ENCODE data around the gene EHD3. TPM values are rescaled to one million over a fixed set of nuclear protein-coding genes. Genes with fewer than 3 reads are reported as not detected.

The EHD3 gene
- total RNA-seq, 5 donors from 2014 or later (not counting 1 experiment from before 2014, with no cell fraction given), result 2.9 to 4.2 (median 4.0) TPM

DNA sequence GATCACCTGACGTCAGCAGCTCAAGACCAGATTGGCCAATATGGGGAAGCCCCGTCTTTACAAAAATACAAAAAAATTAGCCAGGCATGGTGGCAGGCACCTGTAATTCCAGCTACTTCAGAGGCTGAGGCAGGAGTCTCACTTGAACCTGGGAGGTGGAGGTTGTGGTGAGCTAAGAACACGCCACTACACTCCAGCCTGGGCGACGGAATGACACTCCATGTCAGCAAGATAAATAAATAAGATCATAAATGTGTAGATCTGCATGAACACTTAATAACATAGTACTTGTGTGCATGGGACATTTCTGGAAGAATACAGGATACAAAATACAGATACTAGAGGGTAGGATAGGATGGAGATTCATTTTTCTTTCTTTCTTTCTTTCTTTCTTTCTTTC, 9.1 kb downstream of the EHD3 start:
- Histone ChIP-seq H3K27me3 (replicated peaks in 1 of 2; ENCODE audit: control insufficient read depth in 2 of 2, extremely low read depth in 1 of 2, insufficient read depth in 2 of 2, low read length in 1 of 2) (no peaks in the 10 kb centered on the region), H3K27ac (ENCODE audit: low read length) (no peak overlapping the region), H3K4me1 (ENCODE audit: control insufficient read depth in 1 of 2, extremely low read depth in 1 of 2, insufficient read depth in 2 of 2, low read length in 2 of 2) (no peaks in the 10 kb centered on the region), H3K4me3 (ENCODE audit: control insufficient read depth in 1 of 2, extremely low read depth in 1 of 2, low read length in 1 of 2) (no peak overlapping the region), H3K9me3 (no peaks in the 10 kb centered on the region), H3K36me3 (ENCODE audit: control insufficient read depth in 2 of 2, extremely low read depth in 1 of 2, insufficient read depth in 1 of 2, low read length in 1 of 2) (peaks cover 0 to 3% of the 10 kb centered on the region in 2 donors)
- Mint-ChIP-seq H3K27ac (no peak overlapping the region), H3K4me3 (no peak overlapping the region), H3K36me3 (peaks cover 20% of the 10 kb centered on the region), H3K9me3 (no peaks in the 10 kb centered on the region), H3K4me1 (no peaks in the 10 kb centered on the region), H3K27me3 (no peaks in the 10 kb centered on the region)
- no CpG with 5 or more reads among the region's 5 CpGs for WGBS (ENCODE audit: insufficient coverage)
- POLR2A ChIA-PET, result no interaction called here
- DNase-seq, result no peak
- CTCF ChIA-PET, result no interaction called here
- ATAC-seq (replicated peaks in 1 of 4), result no peak

DNA sequence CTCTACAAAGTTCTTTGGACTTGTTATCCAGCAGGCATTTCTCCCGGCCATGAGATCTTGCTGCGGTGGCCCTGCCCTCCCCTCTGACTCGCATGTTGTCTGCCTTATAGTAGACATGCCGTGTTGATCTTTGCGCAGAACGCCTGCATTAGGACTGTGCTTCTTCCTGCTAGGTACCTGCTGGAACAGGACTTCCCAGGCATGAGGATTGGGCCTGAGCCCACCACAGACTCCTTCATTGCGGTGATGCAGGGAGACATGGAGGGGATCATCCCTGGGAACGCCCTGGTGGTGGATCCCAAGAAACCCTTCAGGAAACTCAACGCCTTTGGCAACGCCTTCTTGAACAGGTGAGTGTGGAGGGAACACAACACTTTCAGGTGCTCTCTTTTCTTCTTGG, 10.1 kb downstream of the EHD3 start:
- Histone ChIP-seq H3K4me3 (ENCODE audit: control insufficient read depth in 1 of 2, extremely low read depth in 1 of 2, low read length in 1 of 2) (no peak overlapping the region), H3K4me1 (ENCODE audit: control insufficient read depth in 1 of 2, extremely low read depth in 1 of 2, insufficient read depth in 2 of 2, low read length in 2 of 2) (no peaks in the 10 kb centered on the region), H3K27me3 (replicated peaks in 1 of 2; ENCODE audit: control insufficient read depth in 2 of 2, extremely low read depth in 1 of 2, insufficient read depth in 2 of 2, low read length in 1 of 2) (no peaks in the 10 kb centered on the region), H3K9me3 (no peaks in the 10 kb centered on the region), H3K36me3 (ENCODE audit: control insufficient read depth in 2 of 2, extremely low read depth in 1 of 2, insufficient read depth in 1 of 2, low read length in 1 of 2) (peaks cover 0 to 4% of the 10 kb centered on the region in 2 donors), H3K27ac (ENCODE audit: low read length) (no peak overlapping the region)
- WGBS (ENCODE audit: insufficient coverage), result 86% methylated on average over 9 of the region's 10 CpGs
- Mint-ChIP-seq H3K27me3 (no peaks in the 10 kb centered on the region), H3K4me1 (no peaks in the 10 kb centered on the region), H3K9me3 (no peaks in the 10 kb centered on the region), H3K4me3 (no peak overlapping the region), H3K27ac (no peak overlapping the region), H3K36me3 (peaks cover 20% of the 10 kb centered on the region)
- POLR2A ChIA-PET, result no interaction called here
- CTCF ChIA-PET, result no interaction called here
- DNase-seq (no peak), ATAC-seq (replicated peaks in 1 of 4) (no peak)

DNA sequence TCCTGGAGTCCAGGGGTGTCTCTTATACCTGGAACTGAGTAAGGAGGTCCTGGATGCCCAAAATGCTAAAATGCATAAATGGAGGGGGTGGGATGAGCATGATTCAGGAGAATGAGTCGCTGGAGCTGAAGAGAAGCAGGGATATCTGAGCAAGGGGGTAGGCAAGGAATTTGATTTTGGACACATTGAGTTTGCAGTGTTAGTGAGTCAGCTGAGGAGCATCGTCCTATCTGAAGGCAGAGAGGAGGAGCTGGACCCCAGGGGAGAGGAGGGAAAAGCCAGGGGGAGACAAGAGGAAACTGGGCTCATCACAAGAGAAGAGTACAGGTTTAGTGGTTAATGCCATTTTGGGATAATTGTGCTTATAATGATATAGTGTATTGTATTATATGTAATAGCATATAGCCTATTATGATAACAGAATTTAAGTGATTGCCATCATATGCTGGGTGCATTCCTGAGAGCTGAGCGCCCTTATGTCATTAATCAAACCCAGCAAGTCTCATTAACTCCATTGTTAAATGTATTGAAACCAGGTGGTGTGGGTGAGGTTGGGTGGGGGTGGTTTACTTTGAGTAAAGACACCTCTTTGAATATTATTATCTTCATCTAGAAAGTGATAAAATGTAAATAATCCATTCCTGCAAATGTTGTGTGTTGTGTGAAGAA, 12.4 kb downstream of the EHD3 start:
- H3K27ac Mint-ChIP-seq, result no peak overlapping the region
- WGBS (ENCODE audit: insufficient coverage), result 82% methylated on average over 2 of the region's 3 CpGs

GRCh38 chr2:31247711-31248110, 13.8 kb downstream of the EHD3 start:
- Mint-ChIP-seq H3K4me1 (peaks cover 0 to 2% (median 0%) of the 10 kb centered on the region in 3 donors), H3K36me3 (peaks cover 23% of the 10 kb centered on the region), H3K4me3 (no peak overlapping the region), H3K27me3 (no peaks in the 10 kb centered on the region), H3K9me3 (no peaks in the 10 kb centered on the region), H3K27ac (no peak overlapping the region)
- Histone ChIP-seq H3K36me3 (ENCODE audit: control insufficient read depth in 2 of 2, extremely low read depth in 1 of 2, insufficient read depth in 1 of 2, low read length in 1 of 2) (peaks cover 0 to 6% of the 10 kb centered on the region in 2 donors), H3K27me3 (replicated peaks in 1 of 2; ENCODE audit: control insufficient read depth in 2 of 2, extremely low read depth in 1 of 2, insufficient read depth in 2 of 2, low read length in 1 of 2) (no peaks in the 10 kb centered on the region), H3K4me3 (ENCODE audit: control insufficient read depth in 1 of 2, extremely low read depth in 1 of 2, low read length in 1 of 2) (no peak overlapping the region), H3K4me1 (ENCODE audit: control insufficient read depth in 1 of 2, extremely low read depth in 1 of 2, insufficient read depth in 2 of 2, low read length in 2 of 2) (no peaks in the 10 kb centered on the region), H3K27ac (ENCODE audit: low read length) (no peak overlapping the region), H3K9me3 (no peaks in the 10 kb centered on the region)
- POLR2A ChIA-PET, result no interaction called here
- ATAC-seq (replicated peaks in 1 of 4) (no peak), DNase-seq (no peak)
- 80% methylated on average over 1 of the region's 5 CpGs for WGBS (ENCODE audit: insufficient coverage)
- CTCF ChIA-PET, result no interaction called here

More for the DNA sequence above, 12.4 kb downstream of the EHD3 start:
- Histone ChIP-seq H3K27ac (ENCODE audit: low read length) (no peak overlapping the region), H3K9me3 (no peaks in the 10 kb centered on the region), H3K27me3 (replicated peaks in 1 of 2; ENCODE audit: control insufficient read depth in 2 of 2, extremely low read depth in 1 of 2, insufficient read depth in 2 of 2, low read length in 1 of 2) (no peaks in the 10 kb centered on the region), H3K36me3 (ENCODE audit: control insufficient read depth in 2 of 2, extremely low read depth in 1 of 2, insufficient read depth in 1 of 2, low read length in 1 of 2) (peaks cover 0 to 6% of the 10 kb centered on the region in 2 donors), H3K4me1 (ENCODE audit: control insufficient read depth in 1 of 2, extremely low read depth in 1 of 2, insufficient read depth in 2 of 2, low read length in 2 of 2) (no peaks in the 10 kb centered on the region), H3K4me3 (ENCODE audit: control insufficient read depth in 1 of 2, extremely low read depth in 1 of 2, low read length in 1 of 2) (no peak overlapping the region)
- no peak for ATAC-seq (replicated peaks in 1 of 4)
- Mint-ChIP-seq H3K27me3 (no peaks in the 10 kb centered on the region), H3K4me1 (no peaks in the 10 kb centered on the region), H3K36me3 (peaks cover 23% of the 10 kb centered on the region), H3K4me3 (no peak overlapping the region), H3K9me3 (no peaks in the 10 kb centered on the region)
- CTCF ChIA-PET, result no interaction called here
- POLR2A ChIA-PET, result no interaction called here
- DNase-seq, result no peak

GRCh38 chr2:31248139-31248538, 14.2 kb downstream of the EHD3 start:
- POLR2A ChIA-PET, result no interaction called here
- H3K27ac ChIP-seq (ENCODE audit: low read length), result no peak overlapping the region
- H3K36me3 ChIP-seq (ENCODE audit: control insufficient read depth in 2 of 2, extremely low read depth in 1 of 2, insufficient read depth in 1 of 2, low read length in 1 of 2), result peaks cover 0 to 6% of the 10 kb centered on the region in 2 donors
- CTCF ChIA-PET, result no interaction called here
- no peaks in the 10 kb centered on the region for H3K9me3 Mint-ChIP-seq
- ATAC-seq (replicated peaks in 1 of 4) (no peak), DNase-seq (no peak)
- H3K27me3 ChIP-seq (replicated peaks in 1 of 2; ENCODE audit: control insufficient read depth in 2 of 2, extremely low read depth in 1 of 2, insufficient read depth in 2 of 2, low read length in 1 of 2), result no peaks in the 10 kb centered on the region
- no peak overlapping the region for H3K4me3 Mint-ChIP-seq
- 75% methylated on average over 2 of the region's 3 CpGs for WGBS (ENCODE audit: insufficient coverage)
- H3K27me3 Mint-ChIP-seq, result no peaks in the 10 kb centered on the region
- H3K27ac Mint-ChIP-seq, result no peak overlapping the region
- peaks cover 24% of the 10 kb centered on the region for H3K36me3 Mint-ChIP-seq
- H3K4me1 Mint-ChIP-seq, result peaks cover 0 to 3% (median 0%) of the 10 kb centered on the region in 3 donors
- no peaks in the 10 kb centered on the region for H3K9me3 ChIP-seq
- no peaks in the 10 kb centered on the region for H3K4me1 ChIP-seq (ENCODE audit: control insufficient read depth in 1 of 2, extremely low read depth in 1 of 2, insufficient read depth in 2 of 2, low read length in 2 of 2)
- H3K4me3 ChIP-seq (ENCODE audit: control insufficient read depth in 1 of 2, extremely low read depth in 1 of 2, low read length in 1 of 2), result no peak overlapping the region

DNA sequence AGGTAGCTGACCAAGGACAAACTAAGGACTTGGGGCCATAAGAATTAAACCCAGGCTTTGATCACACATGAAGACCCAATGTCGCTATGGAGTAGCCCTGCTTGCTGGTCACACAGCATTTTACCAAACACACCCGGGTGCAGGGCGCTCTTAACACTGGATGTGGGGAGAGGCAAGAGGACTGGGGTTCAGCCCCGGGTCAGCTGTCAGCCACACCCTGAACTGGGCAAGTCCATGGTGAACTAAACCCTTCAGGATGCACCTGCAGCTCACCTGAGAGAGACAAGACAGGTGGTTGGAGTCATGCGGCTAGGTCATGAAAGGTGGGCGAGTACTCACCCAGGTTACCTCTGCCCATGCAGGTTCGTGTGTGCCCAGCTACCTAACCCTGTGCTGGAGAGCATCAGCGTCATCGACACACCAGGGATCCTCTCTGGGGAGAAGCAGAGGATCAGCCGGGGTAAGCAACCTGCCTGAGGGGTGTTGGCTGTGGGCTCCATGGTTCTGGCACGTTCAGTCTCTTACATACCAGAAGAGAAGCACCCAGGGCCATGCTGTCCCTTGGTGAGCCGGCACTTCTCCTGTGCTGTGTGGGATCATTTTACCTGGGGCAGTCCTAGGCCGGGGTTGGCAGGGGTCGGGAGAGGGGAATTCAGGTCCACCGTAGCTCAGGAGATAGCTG, 15.2 kb downstream of the EHD3 start:
- no peaks in the 10 kb centered on the region for H3K27me3 Mint-ChIP-seq
- ChIA-PET POLR2A (no interaction called here), CTCF (no interaction called here)
- H3K4me1 ChIP-seq (ENCODE audit: control insufficient read depth in 1 of 2, extremely low read depth in 1 of 2, insufficient read depth in 2 of 2, low read length in 2 of 2), result no peaks in the 10 kb centered on the region
- H3K27ac ChIP-seq (ENCODE audit: low read length), result no peak overlapping the region
- no peak for ATAC-seq (replicated peaks in 1 of 4)
- H3K4me3 Mint-ChIP-seq, result no peak overlapping the region
- H3K9me3 Mint-ChIP-seq, result no peaks in the 10 kb centered on the region
- WGBS (ENCODE audit: insufficient coverage), result 91% methylated on average over 11 of the region's 15 CpGs
- no peak overlapping the region for H3K4me3 ChIP-seq (ENCODE audit: control insufficient read depth in 1 of 2, extremely low read depth in 1 of 2, low read length in 1 of 2)
- peaks cover 24% of the 10 kb centered on the region for H3K36me3 Mint-ChIP-seq
- H3K27ac Mint-ChIP-seq, result no peak overlapping the region
- no peaks in the 10 kb centered on the region for H3K27me3 ChIP-seq (replicated peaks in 1 of 2; ENCODE audit: control insufficient read depth in 2 of 2, extremely low read depth in 1 of 2, insufficient read depth in 2 of 2, low read length in 1 of 2)
- H3K9me3 ChIP-seq, result no peaks in the 10 kb centered on the region
- peaks cover 3 to 6% of the 10 kb centered on the region in 2 donors for H3K36me3 ChIP-seq (ENCODE audit: control insufficient read depth in 2 of 2, extremely low read depth in 1 of 2, insufficient read depth in 1 of 2, low read length in 1 of 2)
- no peak for DNase-seq
- peaks cover 0 to 5% (median 0%) of the 10 kb centered on the region in 3 donors for H3K4me1 Mint-ChIP-seq

Measured in T-cell (primary cell).